Measurements from ENCODE around the gene TKTL2. TPM values are rescaled to one million over a fixed set of nuclear protein-coding genes. Genes with fewer than 3 reads are reported as not detected.
A peak's percentile ranks its signal among the peaks of the same experiment; 100 is the strongest.
"Not testable (repeated sequence)": the region's sequence is repeated elsewhere in the genome, so short reads cannot be mapped to it uniquely, and the experiment has no call there.

The TKTL2 gene
- total and polyA plus RNA-seq, 4 donors, result 0.17 to 0.59 (median 0.29) TPM

- Histone ChIP-seq H3K36me3 (ENCODE audit: control insufficient read depth, insufficient read depth, low read length) (no peaks in the 10 kb centered on the region), H3K9me3 (ENCODE audit: control insufficient read depth, insufficient read depth, low read length) (no peaks in the 10 kb centered on the region), H3K4me3 (ENCODE audit: low read depth, low read length) (no peak overlapping the region), H3K27ac (ENCODE audit: low read depth, low read length) (no peak overlapping the region), H3K27me3 (ENCODE audit: control insufficient read depth, insufficient read depth, low read length) (no peaks in the 10 kb centered on the region), H3K4me1 (ENCODE audit: control insufficient read depth, insufficient read depth, low read length) (no peaks in the 10 kb centered on the region)
- no CpG with 5 or more reads among the region's 5 CpGs for WGBS (ENCODE audit: insufficient coverage)
- no peak for DNase-seq (ENCODE audit: low read depth in 4 of 6, low spot score in 6 of 6)
These were observed 11.0 kb downstream of the TKTL2 start for GRCh38 chr4:163462556-163462955.

GRCh38 chr4:163448540-163449203 is 24.9 kb downstream of the TKTL2 start:
- H3K27me3 ChIP-seq (ENCODE audit: control insufficient read depth, insufficient read depth, low read length), result no peaks in the 10 kb centered on the region
- 50% methylated on average over 1 of the region's 6 CpGs for WGBS (ENCODE audit: insufficient coverage)
- DNase-seq (ENCODE audit: low read depth in 4 of 6, low spot score in 6 of 6), result peak in 1 of 6 donors; percentile 9
- H3K9me3 ChIP-seq (ENCODE audit: control insufficient read depth, insufficient read depth, low read length), result no peaks in the 10 kb centered on the region
- H3K4me3 ChIP-seq (ENCODE audit: low read depth, low read length), result no peak overlapping the region
- H3K36me3 ChIP-seq (ENCODE audit: control insufficient read depth, insufficient read depth, low read length), result no peaks in the 10 kb centered on the region
- H3K27ac ChIP-seq (ENCODE audit: low read depth, low read length), result no peak overlapping the region
- H3K4me1 ChIP-seq (ENCODE audit: control insufficient read depth, insufficient read depth, low read length), result no peaks in the 10 kb centered on the region

GRCh38 chr4:163447481-163447880 is 26.1 kb downstream of the TKTL2 start:
- Histone ChIP-seq H3K27me3 (ENCODE audit: control insufficient read depth, insufficient read depth, low read length) (no peaks in the 10 kb centered on the region), H3K4me3 (ENCODE audit: low read depth, low read length) (no peak overlapping the region), H3K27ac (ENCODE audit: low read depth, low read length) (no peak overlapping the region), H3K4me1 (ENCODE audit: control insufficient read depth, insufficient read depth, low read length) (no peaks in the 10 kb centered on the region), H3K9me3 (ENCODE audit: control insufficient read depth, insufficient read depth, low read length) (no peaks in the 10 kb centered on the region), H3K36me3 (ENCODE audit: control insufficient read depth, insufficient read depth, low read length) (no peaks in the 10 kb centered on the region)
- WGBS (ENCODE audit: insufficient coverage), result no CpG with 5 or more reads among the region's 1 CpG
- DNase-seq (ENCODE audit: low read depth in 4 of 6, low spot score in 6 of 6), result no peak

- WGBS (ENCODE audit: insufficient coverage), result 95% methylated on average over 8 of the region's 12 CpGs
These were observed 26.5 kb downstream of the TKTL2 start for GRCh38 chr4:163447023-163447422.

GRCh38 chr4:163440040-163440439 is 33.5 kb downstream of the TKTL2 start:
- Histone ChIP-seq H3K27me3 (ENCODE audit: control insufficient read depth, insufficient read depth, low read length) (no peaks in the 10 kb centered on the region), H3K27ac (ENCODE audit: low read depth, low read length) (no peak overlapping the region), H3K4me3 (ENCODE audit: low read depth, low read length) (no peak overlapping the region), H3K4me1 (ENCODE audit: control insufficient read depth, insufficient read depth, low read length) (no peaks in the 10 kb centered on the region), H3K9me3 (ENCODE audit: control insufficient read depth, insufficient read depth, low read length) (no peaks in the 10 kb centered on the region), H3K36me3 (ENCODE audit: control insufficient read depth, insufficient read depth, low read length) (no peaks in the 10 kb centered on the region)
- no peak for DNase-seq (ENCODE audit: low read depth in 4 of 6, low spot score in 6 of 6)
- WGBS (ENCODE audit: insufficient coverage), result no CpG with 5 or more reads among the region's 2 CpGs

More at GRCh38 chr4:163447023-163447422, 26.5 kb downstream of the TKTL2 start:
- not testable (repeated sequence) for H3K4me3 ChIP-seq (ENCODE audit: low read depth, low read length); H3K4me1 ChIP-seq (ENCODE audit: control insufficient read depth, insufficient read depth, low read length); H3K9me3 ChIP-seq (ENCODE audit: control insufficient read depth, insufficient read depth, low read length); H3K36me3 ChIP-seq (ENCODE audit: control insufficient read depth, insufficient read depth, low read length); H3K27me3 ChIP-seq (ENCODE audit: control insufficient read depth, insufficient read depth, low read length); H3K27ac ChIP-seq (ENCODE audit: low read depth, low read length); DNase-seq (ENCODE audit: low read depth in 4 of 6, low spot score in 6 of 6)

Other genes starting within 250 kb of the TKTL2 start
- 10 to 100 TPM; 12.2 to 24.4 TPM for gene NPY1R, start 141.2 kb downstream of the TKTL2 start, total RNA-seq
- gene NPY1R, start 141.2 kb downstream of the TKTL2 start, polyA plus RNA-seq (ENCODE audit: insufficient read length in 2 of 2), result 10 to 100 TPM; 11.6 to 13.9 TPM
- 10 to 100 TPM in 1 of 2 donors, 1 to 10 TPM in 1; 5.1 to 11.8 TPM for gene NPY5R, start 129.9 kb downstream of the TKTL2 start, total RNA-seq
- 1 to 10 TPM; 7.4 to 9.9 TPM for gene NPY5R, start 129.9 kb downstream of the TKTL2 start, polyA plus RNA-seq (ENCODE audit: insufficient read length in 2 of 2)
- gene TMA16, start 20.9 kb upstream of the TKTL2 start, total RNA-seq, result 10 to 100 TPM; 15.6 to 24.6 TPM
- 10 to 100 TPM; 13.3 to 18.1 TPM for gene TMA16, start 20.9 kb upstream of the TKTL2 start, polyA plus RNA-seq (ENCODE audit: insufficient read length in 2 of 2)

All from spinal cord (tissue), 10 donors.